Left colon (tissue), 2 donors: ENCODE measurements around the gene CORO2B. TPM values are rescaled to one million over a fixed set of nuclear protein-coding genes. Genes with fewer than 3 reads are reported as not detected.

ENCODE experiments used
- ATAC-seq: fragments of 200-7000 bp; cut with Tn5 transposase; one replicate; pipeline ENCODE4 v1.9.1; 2020; ENCODE audit warnings: mild to moderate bottlenecking, moderate library complexity
- DNase-seq, 2 donors: peaks; one replicate each; pipeline ENCODE4 v3.0.0-alpha.2; 2020
- intact Hi-C, 2 donors: fragments of 100-400 bp; cut with DNase I in 1 of 2; cut with micrococcal nuclease in 1 of 2; formaldehyde crosslinking; loops; one replicate each; pipeline versions ENCODE4 v1.11.2 to v1.14.0; 2022; cut with DNase I, micrococcal nuclease
- total RNA-seq, 2 donors: library from RNA; stranded (reverse); fragmentation: NEBNext Ultra II Directional; extraction: Animal tissue kit (Norgen Biotek cat#: 25700); gene quantifications; one replicate each; pipeline ENCODE4 v1.2.1, GENCODE V29; 2021
- donor health status: DM: no; HTN: no; CAD: no.
- donor health status: DM: yes; HTN: yes; CAD: no.

CORO2B gene
- total RNA-seq, 2 donors from 2014 or later = 0.67 to 1.6 TPM

DNA sequence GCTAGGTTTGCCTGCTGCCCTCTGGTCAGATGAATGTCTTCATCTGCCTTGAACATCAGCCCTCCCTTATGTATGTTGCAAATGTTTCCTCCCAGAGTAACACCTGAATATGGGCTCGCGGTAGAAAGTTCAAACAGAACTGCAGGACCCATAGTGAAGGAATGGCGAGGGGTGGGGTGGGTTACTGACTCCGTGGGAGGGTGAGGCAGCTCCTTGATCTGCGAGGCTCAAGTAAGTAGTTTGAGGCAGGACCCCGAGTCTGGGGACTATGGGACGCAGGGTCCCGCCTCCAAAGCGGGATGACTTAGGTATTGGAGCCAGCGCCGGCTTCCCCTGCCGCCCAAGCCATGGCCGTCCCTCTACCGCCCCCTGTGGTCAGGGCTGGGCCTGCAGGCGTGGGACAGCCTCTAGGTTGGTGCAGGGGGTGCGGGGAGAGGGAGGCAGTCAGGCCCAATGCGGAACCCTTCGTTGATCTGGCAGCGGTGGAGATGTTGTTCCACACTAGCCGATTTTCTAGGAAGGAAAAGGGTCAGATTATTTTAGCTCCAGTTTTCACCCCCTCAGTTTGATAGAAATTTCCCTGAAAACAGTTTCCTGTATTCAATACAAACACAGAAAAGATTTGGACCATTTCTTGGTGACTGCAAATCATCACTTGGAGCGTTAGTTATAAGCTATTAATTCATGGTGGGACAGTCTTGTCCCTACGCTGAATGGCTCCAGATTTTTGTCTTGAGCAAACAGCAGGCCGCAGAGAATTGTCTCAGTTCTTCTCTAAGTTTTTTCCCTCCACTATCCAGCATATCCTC lies 72.3 kb downstream of the CORO2B start:
- ATAC-seq = peak; percentile 74
- DNase-seq = peak in 1 of 2 donors; percentile 71
- intact Hi-C loops = no loop called here

DNA sequence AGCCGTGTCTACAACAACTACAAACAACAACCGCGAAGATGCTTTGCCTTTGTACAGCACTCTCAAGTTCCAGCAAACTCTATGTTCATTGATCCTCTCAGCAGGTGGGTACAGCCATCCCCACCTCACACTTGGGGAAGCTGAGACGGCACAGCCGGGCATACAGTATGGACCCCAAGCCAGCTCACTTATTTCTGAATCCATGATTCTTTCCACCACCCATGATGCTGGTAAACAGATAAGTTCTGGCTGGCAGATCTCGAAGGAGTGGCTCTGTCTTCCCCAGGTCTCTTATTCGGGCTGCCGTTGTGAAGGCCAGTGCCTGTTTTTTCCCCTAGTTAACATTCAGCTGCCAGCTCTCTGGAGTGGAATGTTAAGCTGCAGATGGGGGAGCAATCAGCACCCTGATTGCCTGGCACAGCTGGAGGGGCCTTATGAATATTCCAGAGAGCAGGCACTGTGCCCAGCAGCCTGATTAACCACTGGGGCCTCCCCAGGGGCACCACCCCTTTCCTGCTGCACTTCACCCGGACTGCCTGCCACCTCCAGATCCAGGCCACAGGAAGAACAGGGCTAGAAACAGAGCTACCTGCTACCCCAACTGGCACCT lies 73.2 kb downstream of the CORO2B start:
- ATAC-seq = no peak
- intact Hi-C loops = no loop called here

DNA sequence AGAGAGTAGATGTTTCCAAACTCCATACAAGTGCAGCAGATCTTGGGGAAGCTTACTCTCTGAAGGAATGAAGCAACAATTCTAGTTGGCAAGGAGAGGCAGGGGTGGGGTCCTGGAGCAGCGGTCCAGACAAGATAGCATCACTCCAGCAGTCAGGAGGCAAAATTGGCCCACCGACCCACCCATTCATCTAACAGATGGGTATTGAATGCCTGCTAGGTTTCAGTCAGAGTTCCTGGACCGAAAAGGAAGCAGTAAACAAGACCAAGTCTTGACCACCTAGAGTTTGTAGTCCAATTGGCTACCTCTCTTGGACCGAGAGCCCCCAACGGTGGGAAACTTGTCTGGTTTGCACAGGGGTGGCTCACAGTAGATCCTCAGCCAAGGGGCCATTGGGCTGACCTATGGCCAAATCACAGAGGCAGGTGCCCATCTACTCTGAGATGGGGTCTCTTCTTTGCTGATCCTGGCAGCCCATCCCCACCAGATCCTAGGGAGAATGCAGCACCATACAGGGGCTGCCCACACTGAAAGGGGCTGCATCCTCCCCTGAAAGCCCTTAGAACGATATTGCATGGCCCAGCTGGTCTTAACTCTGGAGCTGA lies 74.3 kb downstream of the CORO2B start:
- intact Hi-C loops = no loop called here
- no peak for DNase-seq
- ATAC-seq = no peak

More for the DNA sequence above, 73.2 kb downstream of the CORO2B start:
- DNase-seq = no peak

DNA sequence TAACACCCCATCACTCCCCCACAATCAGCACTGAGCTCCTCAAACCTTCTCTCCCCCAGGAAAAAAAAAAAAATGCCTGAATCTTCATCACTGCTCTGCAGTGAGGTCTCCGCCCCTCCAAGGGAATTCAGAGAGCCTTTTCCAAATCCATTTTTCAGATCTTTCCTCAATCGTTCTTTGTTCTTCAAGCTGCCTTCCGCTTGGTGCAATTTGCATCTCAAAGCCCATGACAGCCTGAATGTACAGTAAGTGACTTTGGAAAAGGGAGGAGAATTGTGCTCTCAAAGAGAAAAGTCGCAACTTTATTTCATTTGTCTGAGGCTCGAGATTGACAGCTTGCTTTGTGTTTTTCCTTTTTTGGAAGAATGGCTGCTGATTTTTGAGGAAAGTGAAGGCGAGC lies 75.0 kb downstream of the CORO2B start:
- ATAC-seq (no peak), DNase-seq (no peak)
- intact Hi-C loops = no loop called here

DNA sequence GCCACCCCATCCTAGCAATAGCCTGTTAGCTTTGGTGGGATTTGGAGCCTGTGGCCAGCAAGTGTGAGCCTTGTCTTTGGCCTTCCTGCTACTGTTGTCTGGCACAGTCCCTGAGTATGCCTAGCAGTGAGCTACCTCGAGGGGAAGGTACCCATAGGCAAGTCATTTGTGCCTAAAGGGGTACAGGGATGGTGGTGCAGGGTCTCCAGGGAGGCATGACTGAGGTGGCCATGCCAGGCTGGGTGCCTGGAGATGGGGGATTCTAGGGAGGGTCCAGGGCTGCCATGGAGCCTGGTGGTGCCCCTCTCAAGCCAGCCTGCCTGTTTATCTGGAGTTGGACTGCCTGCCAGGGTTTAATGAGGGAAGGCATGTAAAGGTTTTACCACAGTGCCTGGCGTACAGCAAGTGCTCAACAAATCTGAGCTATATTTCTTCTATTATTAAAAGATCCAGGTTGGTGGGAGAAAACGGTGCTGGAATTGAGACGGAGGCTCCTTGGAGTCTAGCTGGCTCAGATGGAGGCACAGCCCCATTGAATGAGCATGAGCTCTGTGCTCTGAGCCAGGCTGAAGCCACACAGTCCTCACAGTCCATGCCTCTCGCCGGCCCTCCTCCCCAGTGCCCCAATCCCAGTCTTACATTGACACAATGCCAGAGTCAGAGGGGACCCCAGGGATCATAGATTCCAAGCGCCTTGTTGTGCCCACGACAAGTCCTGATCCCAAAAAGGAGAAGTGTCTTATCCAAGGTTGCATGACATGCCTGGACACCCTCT lies 76.2 kb downstream of the CORO2B start:
- ATAC-seq (no peak), DNase-seq (no peak)
- intact Hi-C loops = no loop called here

DNA sequence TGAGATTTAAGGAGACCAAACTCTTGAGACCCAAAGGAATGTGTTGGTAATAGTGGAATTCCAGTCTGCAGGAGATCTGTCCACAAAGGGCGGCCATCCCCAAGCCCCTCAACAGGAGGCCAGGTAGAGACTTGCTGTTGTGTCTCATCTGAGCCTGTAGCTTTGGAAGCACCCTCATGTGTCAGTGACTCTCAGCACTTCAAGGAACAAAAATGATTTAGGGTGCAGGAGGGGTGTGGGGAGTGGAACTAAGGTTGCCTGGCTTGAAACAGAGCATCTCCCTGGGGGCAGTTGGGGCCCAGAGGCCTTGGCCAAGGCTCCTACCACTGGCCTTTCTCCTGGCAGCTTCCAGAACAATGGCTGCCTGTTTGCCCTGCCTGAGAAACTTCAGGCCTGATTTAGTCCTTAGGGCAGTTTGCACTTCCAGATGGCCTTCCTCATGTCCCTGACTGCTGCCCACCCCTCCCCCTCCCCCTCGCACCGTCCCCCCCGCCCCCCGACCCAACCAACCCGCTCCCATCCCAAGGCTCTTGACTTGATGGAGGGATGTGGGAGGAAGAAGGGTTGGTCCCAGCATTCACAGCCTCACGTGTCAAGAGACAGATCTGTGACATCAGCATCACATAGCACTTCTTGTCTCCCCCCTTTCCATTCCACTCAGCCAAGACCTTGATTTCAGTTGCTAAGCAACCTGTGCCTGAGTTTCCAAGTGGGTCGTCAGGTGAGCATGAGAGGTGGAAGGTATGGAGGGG lies 77.1 kb downstream of the CORO2B start:
- intact Hi-C loops = no loop called here
- ATAC-seq = no peak
- no peak for DNase-seq

DNA sequence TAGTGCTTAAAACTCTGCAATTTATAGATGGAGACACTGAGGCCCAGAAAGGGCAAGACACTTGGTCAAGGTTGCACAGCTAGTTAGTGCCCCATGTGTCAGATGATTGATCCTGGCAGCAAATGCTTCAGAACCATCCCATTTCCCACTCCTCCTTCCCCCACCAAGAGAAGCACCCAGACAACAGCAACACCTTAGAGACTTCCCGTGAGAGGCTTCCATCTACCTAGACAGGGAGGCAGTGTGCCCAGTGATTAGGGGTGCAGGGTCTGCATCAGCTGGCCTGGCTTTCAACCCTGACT lies 77.6 kb downstream of the CORO2B start:
- intact Hi-C loops = no loop called here
- ATAC-seq = no peak

DNA sequence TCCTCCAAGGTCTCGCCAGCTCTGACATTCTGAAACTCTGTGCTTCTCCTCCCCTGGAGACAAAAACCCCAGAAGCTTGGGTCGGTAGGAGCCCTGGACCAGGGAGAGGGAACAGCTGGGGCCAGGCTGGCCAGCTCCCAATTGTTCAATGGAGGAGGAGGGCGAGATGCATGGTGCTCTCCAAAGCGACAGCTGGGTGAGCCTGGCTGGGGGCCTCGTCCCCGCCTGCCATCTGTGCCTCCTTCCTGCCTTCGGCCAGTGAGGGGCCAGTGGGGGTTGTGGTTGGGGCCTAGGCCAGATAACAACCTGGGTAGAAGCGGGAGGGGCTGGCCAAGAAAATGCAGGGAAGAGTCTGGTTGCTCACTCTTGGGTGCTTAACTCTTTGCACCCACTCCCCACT lies 79.4 kb downstream of the CORO2B start:
- ATAC-seq (no peak), DNase-seq (peak in 1 of 2 donors; percentile 18)
- intact Hi-C loops = no loop called here

More for the DNA sequence above, 77.6 kb downstream of the CORO2B start:
- no peak for DNase-seq

DNA sequence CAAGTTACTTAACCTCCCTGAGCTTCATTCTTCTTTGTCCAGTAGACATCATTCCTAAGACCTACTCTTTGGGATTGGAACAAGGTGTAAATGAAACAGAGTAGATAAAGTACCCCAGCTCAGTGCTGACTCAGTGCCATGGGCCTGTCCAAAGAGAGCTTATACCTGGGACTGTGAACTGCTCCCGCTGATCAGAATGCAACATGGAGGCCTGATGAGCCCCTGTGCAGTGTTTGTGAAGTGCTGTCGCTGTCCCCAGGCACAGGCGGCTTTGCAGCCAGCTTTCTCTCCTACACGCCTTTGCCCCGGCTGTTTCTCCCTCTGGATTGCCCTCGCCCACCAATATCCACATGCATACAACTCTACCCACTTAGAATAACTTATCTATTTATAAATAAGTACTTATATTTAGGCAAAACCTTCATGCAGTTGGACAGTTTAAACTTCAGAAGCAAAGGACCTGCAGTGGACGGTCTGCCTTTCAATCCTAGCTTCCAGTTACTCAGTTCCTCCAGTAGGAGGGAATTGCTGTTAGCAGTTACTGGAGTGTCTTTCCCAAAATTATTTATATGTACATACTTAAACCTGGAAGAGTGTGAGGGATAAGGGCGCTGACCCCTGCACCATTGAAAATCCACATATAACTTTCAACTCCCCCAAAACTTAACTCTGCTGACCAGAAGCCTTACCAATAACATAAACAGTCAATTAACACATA lies 80.0 kb downstream of the CORO2B start:
- peak in 1 of 2 donors; percentile 15 for DNase-seq
- intact Hi-C loops = no loop called here
- ATAC-seq = no peak

DNA sequence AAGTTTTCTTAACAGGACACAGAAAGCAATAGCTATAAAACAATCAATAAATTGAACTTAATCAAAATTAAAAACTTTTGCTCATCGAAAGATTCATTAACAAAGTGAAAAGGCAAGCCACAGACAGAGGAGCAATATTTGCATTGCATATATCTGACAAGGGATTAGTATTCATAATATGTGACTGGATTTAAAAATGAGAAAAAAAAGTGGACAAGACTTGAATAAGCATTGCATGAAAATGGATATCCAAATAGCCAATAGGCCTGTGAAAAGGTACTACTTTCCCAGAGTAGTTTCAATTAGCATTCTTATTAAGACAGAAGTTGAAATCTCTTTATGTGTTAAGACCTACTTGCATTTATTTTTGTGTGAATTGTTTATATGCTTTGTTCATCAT lies 84.7 kb downstream of the CORO2B start:
- intact Hi-C loops = no loop called here
- DNase-seq (no peak), ATAC-seq (no peak)

DNA sequence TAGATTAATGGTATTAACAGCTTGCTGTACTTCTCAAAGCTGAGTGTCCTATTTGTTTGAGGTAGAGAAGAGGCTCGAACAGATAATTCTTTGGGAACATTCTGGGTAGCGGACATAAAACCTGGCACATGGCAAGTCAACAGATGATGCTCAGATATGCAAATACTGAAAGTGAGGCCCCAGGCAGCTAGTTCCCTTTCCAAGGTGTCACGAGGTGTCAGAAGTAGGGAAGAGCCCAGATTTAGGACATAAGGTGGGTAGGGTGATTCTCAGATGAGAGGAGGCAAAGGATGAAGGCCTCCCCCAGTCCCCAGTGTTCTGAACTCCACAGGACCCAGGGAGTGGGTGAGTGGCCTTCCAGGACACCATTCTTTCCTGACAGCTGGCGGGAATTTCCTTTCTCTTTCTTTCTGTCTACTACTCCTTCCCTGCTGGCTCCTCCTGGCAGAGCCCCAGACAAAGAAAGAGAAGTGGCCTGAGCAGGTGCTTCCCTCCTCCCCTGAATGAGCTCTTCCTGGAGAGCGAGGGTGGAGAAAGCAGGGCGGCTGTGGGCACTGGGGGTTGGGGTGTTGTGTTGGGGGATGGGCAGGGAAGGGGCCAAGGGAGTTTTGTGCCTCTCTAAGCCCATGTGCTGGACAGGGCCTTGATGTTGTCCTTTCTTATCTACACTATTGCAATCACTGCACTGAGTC lies 87.5 kb downstream of the CORO2B start:
- intact Hi-C loops = no loop called here
- ATAC-seq = no peak
- no peak for DNase-seq

DNA sequence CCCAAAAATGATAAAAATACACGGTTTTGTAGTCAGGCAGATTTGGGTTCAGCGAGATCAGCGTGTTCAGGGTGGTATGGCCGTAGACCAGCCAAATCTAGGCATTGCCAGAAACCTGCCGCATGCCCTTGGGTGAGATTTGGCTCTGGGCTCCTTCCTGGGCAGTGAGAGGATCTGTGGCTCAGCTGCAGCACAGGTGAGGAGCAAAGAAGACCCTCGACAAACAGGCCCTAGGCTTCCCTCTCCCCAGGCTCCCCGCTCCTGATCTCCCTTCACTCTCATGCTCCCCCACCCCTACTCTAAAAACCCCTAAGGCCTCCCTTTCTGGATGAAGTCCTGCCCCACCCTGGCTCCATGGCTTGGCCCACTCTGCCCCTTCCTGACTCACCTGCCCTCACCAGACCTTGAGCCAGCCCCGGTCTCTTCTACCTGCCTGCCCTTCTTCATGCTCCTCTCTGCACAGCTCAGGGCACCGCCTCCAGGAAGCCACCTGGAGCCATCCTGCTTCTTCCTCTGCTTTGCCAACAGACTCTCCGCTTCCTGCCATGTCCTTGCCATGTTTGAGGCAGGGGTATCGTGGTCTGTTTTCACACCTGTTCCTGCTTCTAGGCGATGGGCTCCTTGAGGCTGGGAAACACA lies 88.1 kb downstream of the CORO2B start:
- ATAC-seq (no peak), DNase-seq (no peak)
- intact Hi-C loops = no loop called here

DNA sequence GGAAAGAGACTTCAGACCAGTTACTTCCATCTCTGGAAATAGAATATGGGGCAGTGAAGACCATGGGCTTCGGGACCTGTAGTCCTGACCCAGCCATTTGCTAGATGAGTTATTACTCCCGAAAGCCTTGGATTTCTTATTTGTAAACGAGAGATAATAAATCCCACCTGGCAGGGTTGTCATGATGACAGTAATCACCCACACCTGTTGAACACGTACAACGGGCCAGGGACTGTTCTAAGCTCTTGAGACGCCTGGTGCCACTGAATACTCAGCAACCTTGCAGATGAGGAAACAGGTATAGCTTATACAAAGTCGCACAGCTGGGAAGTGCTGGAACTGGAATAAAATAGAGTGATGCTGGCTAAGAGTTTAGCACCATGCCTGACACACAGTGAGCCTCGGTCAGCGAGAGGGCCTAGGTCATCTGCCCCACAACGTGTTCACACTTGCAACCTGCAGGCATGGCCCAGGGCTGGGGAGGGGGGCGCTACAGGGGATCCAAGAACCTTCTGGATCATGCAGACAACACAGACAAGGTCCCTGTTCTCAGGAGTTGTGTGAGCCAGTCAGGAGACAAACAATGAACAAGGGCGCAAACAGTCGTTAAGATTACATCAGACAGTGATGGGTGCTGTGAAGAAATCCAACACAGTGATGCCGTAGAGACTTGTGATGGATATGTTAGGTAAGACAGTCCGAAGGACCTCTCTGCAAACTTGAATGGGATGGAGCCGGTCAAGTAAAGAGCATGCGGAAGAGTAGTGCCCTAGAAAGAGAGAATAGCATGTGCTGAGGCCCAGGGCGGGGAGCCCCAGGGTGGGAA lies 89.2 kb downstream of the CORO2B start:
- ATAC-seq (no peak), DNase-seq (no peak)
- intact Hi-C loops = no loop called here

DNA sequence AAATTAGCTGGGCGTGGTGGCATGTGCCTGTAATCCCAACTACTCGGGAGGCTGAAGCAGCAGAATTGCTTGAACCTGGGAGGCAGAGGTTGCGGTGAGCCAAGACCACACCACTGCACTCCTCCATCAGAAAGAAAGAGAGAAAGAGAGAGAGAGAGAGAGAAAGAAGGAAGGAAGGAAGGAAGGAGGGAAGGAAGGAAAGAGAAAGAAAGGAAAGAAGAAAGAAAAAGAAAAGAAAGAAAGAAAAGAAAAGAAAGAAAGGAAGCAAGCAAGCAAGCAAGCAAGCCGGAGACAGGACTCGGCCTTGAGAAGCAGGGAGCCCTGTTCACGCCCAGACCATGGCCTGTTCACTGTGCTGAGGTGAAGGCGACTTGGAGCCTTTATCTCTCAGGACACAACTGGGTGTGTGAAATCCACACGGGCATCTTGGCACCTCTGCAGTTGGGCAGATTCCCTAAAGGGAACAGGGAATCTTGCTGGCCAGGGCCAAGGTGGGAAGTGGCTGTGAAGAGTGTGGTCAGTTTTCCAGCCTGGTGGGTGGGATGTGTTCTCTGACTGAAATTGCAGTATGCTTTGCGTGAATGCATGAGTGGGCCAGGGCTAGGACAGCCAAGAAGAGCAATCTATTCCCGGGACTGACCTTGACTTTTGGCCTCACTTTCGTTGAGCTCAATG lies 90.3 kb downstream of the CORO2B start:
- intact Hi-C loops = no loop called here
- ATAC-seq = no peak
- DNase-seq = no peak

DNA sequence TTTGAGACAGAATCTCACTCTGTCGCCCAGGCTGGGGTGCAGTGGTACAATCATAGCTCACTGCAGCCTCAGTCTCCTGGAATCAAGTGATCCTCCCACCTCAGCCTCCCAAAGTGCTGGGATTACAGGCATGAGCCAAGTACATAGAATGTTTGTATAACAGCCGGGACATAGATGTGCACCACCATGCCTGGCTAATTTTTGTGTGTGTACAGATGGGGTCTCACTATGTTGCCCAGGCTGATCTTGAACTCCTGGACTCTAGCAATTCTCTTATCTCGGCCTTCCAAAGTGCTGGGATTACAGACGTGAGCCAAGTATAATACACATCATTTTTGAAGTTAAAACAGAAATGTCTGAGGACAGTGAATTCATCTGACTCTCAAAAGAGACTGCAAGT lies 93.5 kb downstream of the CORO2B start:
- no peak for DNase-seq
- intact Hi-C loops = loop anchor here (5.0 kb wide), 2 partner anchors 110 to 115 kb away; no protein-coding TSS in a partner anchor
- ATAC-seq = no peak

DNA sequence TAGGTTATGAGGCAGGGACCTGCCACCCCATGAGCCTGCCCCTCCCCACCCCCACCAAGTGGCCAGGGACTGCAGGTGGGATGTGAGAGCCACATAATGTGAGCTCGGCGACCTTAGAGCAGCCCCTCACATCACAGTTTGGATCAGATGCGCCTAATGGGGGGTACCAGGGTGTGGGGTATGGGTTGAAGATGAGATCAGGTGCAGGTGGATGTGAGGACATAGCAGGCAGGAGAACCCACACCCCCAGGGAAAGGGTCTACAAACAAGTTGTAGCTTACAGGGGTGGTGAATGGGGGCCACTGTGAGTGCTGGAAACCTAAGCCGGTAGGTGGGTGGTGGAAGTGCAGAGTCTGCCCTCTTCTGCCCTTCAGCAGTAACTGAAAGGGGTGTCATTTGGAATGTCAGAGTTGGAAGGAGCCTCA lies 94.0 kb downstream of the CORO2B start:
- no peak for DNase-seq
- intact Hi-C loops = loop anchor here (5.0 kb wide), 2 partner anchors 110 to 115 kb away; no protein-coding TSS in a partner anchor
- no peak for ATAC-seq
